IgD-negative memory B cell (primary cell): ENCODE measurements around the gene PCDHB12. TPM values are rescaled to one million over a fixed set of nuclear protein-coding genes. Genes with fewer than 3 reads are reported as not detected.

ENCODE experiments used
- polyA plus RNA-seq: library from polyadenylated mRNA; unstranded; fragments of 300-500 nt; fragmentation: Illumina TruSeq; gene quantifications from one replicate; pipeline ENCODE4 v1.2.3, GENCODE V29; 2021

PCDHB12 gene
- polyA plus RNA-seq, 1 donor from 2014 or later, result not detected

Other genes starting within 250 kb of the PCDHB12 start
- gene PCDHAC2, start 242.2 kb upstream of the PCDHB12 start, polyA plus RNA-seq, result not detected
- not detected for gene PCDHB1, start 157.3 kb upstream of the PCDHB12 start, polyA plus RNA-seq
- gene PCDHB2, start 114.1 kb upstream of the PCDHB12 start, polyA plus RNA-seq, result not detected
- not detected for gene PCDHB3, start 108.2 kb upstream of the PCDHB12 start, polyA plus RNA-seq
- not detected for gene PCDHB4, start 86.9 kb upstream of the PCDHB12 start, polyA plus RNA-seq
- not detected for gene PCDHB5, start 73.5 kb upstream of the PCDHB12 start, polyA plus RNA-seq
- gene PCDHB6, start 58.7 kb upstream of the PCDHB12 start, polyA plus RNA-seq, result not detected
- gene PCDHB7, start 36.1 kb upstream of the PCDHB12 start, polyA plus RNA-seq, result not detected
- gene PCDHB8, start 30.9 kb upstream of the PCDHB12 start, polyA plus RNA-seq, result not detected
- gene PCDHB16, start 26.3 kb upstream of the PCDHB12 start, polyA plus RNA-seq, result not detected
- gene PCDHB9, start 21.6 kb upstream of the PCDHB12 start, polyA plus RNA-seq, result 0.31 TPM
- not detected for gene PCDHB10, start 16.4 kb upstream of the PCDHB12 start, polyA plus RNA-seq
- not detected for gene PCDHB11, start 9.1 kb upstream of the PCDHB12 start, polyA plus RNA-seq
- 0.05 TPM for gene PCDHB13, start 5.2 kb downstream of the PCDHB12 start, polyA plus RNA-seq
- gene PCDHB14, start 14.6 kb downstream of the PCDHB12 start, polyA plus RNA-seq, result not detected
- gene PCDHB15, start 36.7 kb downstream of the PCDHB12 start, polyA plus RNA-seq, result not detected
- gene SLC25A2, start 95.3 kb downstream of the PCDHB12 start, polyA plus RNA-seq, result not detected
- 216 TPM for gene TAF7, start 112.1 kb downstream of the PCDHB12 start, polyA plus RNA-seq
- not detected for gene PCDHGA1, start 121.8 kb downstream of the PCDHB12 start, polyA plus RNA-seq
- gene PCDHGA2, start 130.0 kb downstream of the PCDHB12 start, polyA plus RNA-seq, result not detected
- gene PCDHGA3, start 135.1 kb downstream of the PCDHB12 start, polyA plus RNA-seq, result 0.23 TPM
- gene PCDHGB1, start 141.4 kb downstream of the PCDHB12 start, polyA plus RNA-seq, result 0.41 TPM
- gene PCDHGA4, start 146.3 kb downstream of the PCDHB12 start, polyA plus RNA-seq, result not detected
- gene PCDHGB2, start 151.3 kb downstream of the PCDHB12 start, polyA plus RNA-seq, result 0.21 TPM
- not detected for gene PCDHGA5, start 155.4 kb downstream of the PCDHB12 start, polyA plus RNA-seq
- gene PCDHGB3, start 161.5 kb downstream of the PCDHB12 start, polyA plus RNA-seq, result not detected
- gene PCDHGA6, start 165.2 kb downstream of the PCDHB12 start, polyA plus RNA-seq, result 0.08 TPM
- not detected for gene PCDHGA7, start 174.0 kb downstream of the PCDHB12 start, polyA plus RNA-seq
- gene PCDHGB4, start 179.0 kb downstream of the PCDHB12 start, polyA plus RNA-seq, result 0.08 TPM
- gene PCDHGA8, start 183.9 kb downstream of the PCDHB12 start, polyA plus RNA-seq, result not detected
- 1.9 TPM for gene PCDHGB5, start 189.2 kb downstream of the PCDHB12 start, polyA plus RNA-seq
- 0.29 TPM for gene PCDHGA9, start 194.1 kb downstream of the PCDHB12 start, polyA plus RNA-seq
- gene PCDHGB6, start 199.3 kb downstream of the PCDHB12 start, polyA plus RNA-seq, result 0.39 TPM
- gene PCDHGA10, start 204.3 kb downstream of the PCDHB12 start, polyA plus RNA-seq, result 0.15 TPM
- gene PCDHGB7, start 209.0 kb downstream of the PCDHB12 start, polyA plus RNA-seq, result 0.21 TPM
- gene PCDHGA11, start 212.3 kb downstream of the PCDHB12 start, polyA plus RNA-seq, result 0.15 TPM
- gene PCDHGA12, start 221.8 kb downstream of the PCDHB12 start, polyA plus RNA-seq, result 0.59 TPM